GM12874 (cell line): ENCODE data around the gene RGL4.

Source experiments
- TF ChIP-seq, protein P1 (sequence below): IDR thresholded peaks from 2 replicates; pipeline ENCODE4 v1.5.1; 2011; ENCODE audit warnings: low read depth, mild to moderate bottlenecking, control low read depth, low read length, moderate library complexity; ENCODE audit not compliant: insufficient read depth

RGL4 gene

GRCh38 chr22:23686416-23687024 lies 4.3 kb upstream of the RGL4 start:
- TF ChIP-seq, protein P1, sequence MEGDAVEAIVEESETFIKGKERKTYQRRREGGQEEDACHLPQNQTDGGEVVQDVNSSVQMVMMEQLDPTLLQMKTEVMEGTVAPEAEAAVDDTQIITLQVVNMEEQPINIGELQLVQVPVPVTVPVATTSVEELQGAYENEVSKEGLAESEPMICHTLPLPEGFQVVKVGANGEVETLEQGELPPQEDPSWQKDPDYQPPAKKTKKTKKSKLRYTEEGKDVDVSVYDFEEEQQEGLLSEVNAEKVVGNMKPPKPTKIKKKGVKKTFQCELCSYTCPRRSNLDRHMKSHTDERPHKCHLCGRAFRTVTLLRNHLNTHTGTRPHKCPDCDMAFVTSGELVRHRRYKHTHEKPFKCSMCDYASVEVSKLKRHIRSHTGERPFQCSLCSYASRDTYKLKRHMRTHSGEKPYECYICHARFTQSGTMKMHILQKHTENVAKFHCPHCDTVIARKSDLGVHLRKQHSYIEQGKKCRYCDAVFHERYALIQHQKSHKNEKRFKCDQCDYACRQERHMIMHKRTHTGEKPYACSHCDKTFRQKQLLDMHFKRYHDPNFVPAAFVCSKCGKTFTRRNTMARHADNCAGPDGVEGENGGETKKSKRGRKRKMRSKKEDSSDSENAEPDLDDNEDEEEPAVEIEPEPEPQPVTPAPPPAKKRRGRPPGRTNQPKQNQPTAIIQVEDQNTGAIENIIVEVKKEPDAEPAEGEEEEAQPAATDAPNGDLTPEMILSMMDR: no peak

DNA sequence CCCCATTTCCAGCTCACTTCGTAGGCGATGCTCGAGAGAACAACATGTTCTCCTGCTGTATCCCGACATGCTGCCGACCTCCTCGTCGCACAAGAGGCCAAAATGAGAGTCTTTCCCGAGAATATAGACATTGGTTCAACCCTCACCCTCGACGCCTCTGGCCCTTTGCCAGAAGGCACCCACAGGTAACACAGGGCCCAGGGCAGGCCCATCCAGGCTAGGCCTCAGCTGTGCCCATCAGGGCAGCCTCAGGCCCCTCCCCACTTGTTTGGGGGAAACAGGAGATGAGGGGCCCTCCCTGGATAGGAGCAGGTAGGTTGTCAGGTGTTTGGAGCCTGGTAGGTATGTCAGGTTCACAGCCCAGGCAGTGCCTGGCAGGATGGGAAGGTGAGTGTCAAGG lies 2.7 kb upstream of the RGL4 start:
- TF ChIP-seq, protein P1: no peak

DNA sequence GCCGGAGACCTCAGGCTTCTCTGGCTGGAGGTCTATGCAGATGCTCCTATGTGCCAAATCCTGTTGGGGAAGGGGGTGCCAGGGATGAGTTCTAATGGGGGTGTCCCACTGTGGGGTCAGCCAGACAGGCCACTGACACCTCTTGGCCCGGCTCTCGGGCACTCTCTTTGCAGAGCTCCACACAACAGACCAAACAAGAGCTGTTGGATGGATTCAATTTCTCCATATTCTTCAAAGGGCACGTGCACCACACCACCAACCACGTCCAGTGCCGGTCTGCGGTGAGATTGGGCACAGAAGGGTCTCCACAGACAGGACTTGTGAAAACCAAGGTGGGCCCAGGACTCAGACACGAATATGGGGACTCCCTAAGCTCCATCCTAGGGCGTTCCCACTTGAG lies 2.2 kb upstream of the RGL4 start:
- TF ChIP-seq, protein P1: no peak

- TF ChIP-seq, protein P1: no peak
Observed at GRCh38 chr22:23689414-23689813, 1.4 kb upstream of the RGL4 start.

DNA sequence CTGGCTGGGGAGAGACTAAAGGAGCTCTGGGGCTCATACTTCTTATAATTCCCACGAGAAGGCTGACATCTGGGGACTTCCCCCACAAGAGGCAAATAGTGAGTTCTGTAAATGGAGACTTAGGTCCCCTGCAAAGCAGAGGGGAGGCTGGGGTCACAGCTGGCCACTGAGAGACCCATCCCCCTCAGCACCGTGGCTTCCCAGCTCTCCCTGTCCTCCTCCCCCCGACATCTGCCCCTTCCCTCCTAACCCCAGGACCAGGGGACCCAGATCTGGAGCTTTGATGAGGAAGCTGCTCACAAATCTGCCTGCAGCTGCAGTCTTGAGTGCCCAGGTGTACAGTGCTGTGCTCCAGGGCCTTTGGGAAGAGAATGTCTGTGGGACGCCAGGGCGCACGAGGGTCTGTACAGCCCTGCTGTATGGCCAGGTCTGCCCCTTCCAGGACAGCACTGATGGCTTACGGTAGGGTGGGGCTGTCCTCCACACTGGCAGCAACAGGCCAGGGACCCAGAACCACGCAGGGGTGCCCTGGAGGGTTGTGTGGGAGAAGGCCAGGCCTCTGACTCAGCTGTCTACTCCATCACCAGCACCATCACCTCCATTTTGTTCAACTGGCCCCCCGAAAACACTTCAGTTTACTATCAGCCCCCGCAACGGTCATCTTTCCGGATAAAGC lies 1.1 kb downstream of the RGL4 start:
- TF ChIP-seq, protein P1: no peak

DNA sequence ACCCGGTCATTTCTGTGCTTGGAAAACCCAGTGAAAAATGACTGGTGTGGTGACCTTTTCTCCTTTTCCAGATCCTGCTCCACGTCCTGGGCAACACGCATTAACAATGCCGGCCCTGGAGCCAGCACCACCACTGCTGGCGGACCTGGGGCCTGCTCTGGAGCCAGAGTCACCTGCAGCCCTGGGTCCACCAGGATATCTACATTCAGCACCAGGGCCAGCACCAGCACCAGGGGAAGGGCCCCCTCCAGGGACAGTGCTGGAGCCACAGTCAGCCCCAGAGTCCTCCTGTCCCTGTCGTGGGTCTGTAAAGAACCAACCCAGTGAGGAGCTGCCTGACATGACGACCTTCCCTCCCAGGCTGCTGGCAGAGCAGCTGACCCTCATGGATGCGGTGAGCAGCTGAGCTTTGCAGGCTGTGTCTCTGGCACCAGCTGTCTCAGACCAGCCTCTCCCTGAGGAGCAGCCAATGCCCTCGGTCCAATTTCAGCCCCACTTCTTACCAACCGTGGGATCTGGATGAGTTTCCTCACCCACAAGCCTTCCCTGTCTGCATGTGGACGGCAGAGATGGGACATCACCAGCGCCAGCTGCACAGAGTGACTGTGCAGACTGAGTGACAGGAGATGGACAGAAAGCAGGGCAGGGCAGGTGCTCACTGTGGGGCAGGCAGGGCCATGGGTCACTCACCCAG lies 1.9 kb downstream of the RGL4 start:
- TF ChIP-seq, protein P1: no peak

DNA sequence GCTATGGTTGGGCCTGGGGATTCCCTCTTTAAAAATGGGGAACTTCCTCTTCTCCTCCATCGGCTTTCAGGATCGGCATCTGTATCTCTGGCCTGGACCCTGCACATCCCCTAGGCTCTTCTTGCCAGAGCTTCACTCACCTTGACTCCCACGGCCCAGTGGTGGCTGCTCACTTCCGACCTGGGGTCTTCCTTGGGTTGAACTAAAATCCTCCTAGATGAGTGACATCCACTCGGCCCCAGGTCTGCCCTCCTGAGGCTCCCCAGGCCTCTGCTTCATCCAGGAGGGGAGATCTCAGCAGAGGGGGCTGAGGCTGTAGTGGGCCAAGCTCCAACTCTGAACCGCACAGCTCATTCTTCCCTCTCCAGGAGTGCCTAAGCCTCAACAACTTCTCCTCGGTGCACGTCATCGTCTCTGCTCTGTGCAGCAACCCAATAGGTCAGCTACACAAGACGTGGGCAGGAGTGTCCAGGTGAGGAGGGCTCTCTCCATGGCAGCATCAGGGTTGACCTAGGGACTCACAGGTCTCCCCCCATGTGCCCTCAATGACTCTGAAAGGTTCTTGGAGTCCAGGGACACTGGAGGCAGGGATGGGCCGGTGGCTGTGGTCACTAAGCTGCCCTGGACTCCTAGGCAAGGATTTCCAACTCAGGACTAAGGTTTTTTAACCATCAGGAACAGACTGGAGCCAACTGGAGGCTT lies 3.3 kb downstream of the RGL4 start:
- TF ChIP-seq, protein P1: no peak
